ENCODE measurements around the gene RBMS1.

The RBMS1 gene

DNA sequence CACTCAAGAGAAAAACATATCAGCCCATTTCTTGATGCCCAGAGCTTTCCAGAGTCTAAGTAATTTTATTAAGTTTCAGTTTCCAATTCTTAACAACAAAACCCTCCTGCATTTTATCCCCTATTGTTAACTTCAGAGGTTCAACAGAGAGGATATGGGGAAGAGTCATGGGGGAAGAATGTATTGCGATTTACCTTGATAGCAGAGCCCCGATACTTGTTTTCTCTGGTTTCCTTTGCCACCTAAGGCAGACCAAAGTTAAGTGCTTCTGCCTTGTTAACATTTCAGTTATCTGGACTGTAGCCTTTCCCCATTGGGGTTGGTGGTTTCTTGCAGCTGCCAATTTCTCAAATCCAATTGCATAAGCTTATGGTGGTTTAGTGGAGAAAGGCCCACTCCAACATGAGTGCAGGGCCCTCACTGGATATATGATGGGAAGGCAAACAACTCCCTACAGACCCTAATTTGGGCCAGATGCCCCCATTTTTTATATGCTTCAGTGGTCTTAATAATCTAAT lies 211.5 kb downstream of the RBMS1 start:
- no peak for DNase-seq

GRCh38 chr2:160281213-160281612 lies 212.4 kb downstream of the RBMS1 start:
- DNase-seq: no peak

GRCh38 chr2:160279813-160280465 lies 213.7 kb downstream of the RBMS1 start:
- DNase-seq: no peak

DNA sequence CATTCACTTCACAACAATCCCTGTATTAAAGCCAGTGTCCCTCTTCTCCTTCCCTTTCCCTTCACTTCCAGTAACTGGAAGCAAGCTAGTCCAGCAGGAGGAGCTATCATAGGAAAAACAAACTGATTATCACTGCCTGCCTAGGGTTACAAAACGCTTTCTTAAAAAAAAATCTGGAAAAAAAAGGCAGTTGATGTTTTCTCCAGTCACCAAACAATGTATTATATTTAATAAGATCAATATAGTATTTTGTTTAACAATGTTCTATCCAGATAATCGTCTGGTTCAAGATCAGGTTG lies 214.8 kb downstream of the RBMS1 start:
- DNase-seq: no peak

GRCh38 chr2:160278101-160278878 lies 215.3 kb downstream of the RBMS1 start:
- no peak for DNase-seq

DNA sequence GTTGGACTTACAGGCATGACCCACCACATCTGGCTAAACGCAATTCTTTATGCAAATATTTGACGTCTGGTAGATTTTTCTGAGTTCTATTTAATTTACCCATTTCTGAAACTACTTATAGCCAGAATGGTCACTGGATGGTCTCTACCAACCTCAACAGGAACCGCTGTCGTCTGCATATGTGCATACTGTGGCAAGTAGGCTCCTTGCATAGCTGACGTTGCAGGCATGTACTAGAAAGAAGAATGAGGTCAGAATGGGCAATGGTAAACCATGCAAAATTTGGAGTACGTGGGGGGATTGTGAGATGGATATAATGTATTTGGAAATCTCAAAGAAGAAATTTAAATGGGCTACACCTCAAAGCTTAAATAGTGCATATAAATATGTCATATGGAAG lies 216.5 kb downstream of the RBMS1 start:
- no peak for DNase-seq

- no peak for DNase-seq
These were observed 218.0 kb downstream of the RBMS1 start for GRCh38 chr2:160275656-160276055.

DNA sequence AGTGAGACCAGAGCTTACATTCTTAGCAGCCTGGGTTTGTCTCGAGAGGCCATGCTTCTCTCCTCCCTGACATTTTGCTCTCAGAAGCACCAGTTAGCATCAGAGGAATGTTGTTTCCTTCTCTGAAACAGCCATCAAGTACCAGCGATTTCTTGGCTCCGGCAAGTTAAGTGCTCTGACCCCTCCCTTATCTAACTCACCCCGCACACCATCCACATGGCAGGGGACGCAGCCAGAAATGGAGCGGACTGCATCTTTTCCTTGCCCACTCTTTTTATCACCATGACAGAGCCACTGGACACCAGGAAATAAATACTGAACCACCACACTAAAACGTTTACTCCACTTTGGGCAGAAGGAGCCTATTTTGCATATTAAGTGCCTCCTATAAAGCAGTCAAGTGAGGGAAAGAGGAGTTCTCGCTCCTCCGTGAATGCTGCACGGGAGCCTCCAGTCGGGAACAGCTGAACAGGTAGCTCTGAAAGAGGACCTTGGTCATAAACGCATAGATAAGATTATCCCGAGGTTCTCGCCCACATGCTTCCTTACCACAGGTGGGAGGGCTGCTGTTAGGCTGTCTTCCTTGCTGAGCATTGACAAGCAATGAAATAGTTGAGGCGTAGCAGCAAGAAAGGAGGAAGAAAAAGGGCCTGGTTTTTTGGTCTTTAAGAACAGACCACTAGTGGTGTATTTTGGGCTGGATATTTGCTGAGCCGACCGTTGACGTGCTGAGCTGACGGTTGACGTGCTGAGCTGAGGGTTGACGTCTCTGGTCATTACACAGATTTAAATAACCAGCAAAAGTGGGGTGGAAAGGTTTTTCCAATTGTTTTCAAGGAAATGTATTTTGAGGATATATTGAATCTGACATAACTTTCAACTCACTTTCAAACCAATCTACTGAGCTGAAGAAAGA lies 222.2 kb downstream of the RBMS1 start:
- peak in 1 of 58 donors; percentile 1 for DNase-seq

DNA sequence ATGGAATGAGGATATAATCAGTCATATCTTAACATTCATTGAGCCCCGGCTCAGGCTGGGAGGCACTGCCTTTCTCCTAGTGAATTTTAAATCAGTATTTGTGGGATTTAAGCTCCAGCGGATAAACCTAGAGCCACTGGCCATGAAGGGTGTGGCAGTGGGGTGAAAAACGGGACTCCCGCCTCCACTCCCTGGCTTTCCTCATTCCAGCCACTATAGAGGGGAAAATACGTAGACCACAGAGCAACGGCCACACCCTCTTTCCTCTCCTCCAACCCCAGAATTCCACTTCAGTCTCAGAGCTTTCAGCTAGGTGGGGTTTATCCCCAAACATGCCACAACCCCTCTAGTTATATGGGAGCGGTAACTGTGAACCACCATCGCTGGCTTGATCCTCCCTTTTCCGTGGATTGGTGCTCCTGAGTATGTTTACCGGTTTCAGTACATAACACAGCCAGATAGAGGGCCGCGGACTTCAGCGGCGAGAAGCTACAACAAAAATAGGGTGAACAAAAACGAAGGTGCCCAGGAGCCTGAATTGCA lies 223.0 kb downstream of the RBMS1 start:
- peak in 1 of 58 donors; percentile 7 for DNase-seq

DNA sequence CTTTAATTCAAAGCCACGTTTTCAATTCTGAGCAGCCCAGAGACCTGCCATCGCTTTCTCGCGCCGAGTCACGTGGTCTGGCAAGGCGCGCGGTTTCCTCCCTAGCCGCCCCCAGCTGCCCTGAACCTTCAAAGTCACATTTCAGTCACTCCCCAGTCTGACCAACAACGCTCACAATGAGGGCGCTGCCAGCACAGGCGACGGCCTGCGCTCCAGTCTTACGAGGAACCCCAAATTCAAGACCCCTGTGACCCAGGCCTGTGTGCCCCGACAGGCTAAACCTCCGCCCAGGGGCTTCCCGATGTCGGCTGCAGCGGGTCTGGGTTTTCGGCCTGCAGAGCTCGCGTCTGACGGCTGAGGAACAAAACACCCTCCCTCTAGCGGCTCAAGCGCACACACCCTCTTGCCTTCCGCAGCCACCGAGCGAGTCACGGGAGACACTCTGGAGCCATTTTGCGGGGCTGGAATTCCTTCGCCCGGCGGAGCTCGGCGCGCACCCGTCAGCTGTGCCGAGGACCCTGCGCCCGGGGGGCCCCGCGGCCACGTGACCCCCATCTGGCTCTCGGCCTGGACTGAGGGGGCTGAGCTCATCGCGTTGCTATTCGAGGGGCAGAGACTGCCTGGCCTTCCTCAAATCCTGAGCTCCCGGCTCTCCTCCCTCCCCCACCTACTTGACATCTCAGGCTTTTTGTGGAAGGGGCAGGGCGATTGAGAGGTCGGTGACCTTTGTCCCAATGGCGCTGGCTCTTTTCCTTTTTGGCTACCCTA lies 223.6 kb downstream of the RBMS1 start:
- peak in 57 of 58 donors; percentile 23 to 84 (median 67) for DNase-seq

DNA sequence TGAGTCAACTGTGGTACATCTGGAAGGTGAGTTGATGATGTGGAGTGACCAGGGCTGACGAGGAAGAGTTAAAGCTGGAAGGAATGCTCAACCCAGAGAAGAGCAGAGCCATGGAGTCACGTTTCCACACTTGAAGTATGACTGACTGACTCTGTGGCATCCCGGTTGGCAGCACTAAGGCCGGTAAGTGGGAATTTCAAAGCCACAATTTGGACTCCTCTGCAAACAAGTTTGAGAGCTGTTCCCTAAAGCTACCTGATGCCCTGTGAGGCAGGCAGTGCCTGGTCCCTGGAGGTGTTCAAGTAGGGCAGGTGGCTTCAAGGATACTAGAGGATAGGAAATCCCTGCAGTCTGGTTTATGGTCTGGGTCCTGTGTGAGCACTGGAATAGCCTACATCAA lies 224.2 kb downstream of the RBMS1 start:
- DNase-seq: peak in 5 of 58 donors; percentile 19 to 73 (median 36)

GRCh38 chr2:160268151-160268781 lies 225.3 kb downstream of the RBMS1 start:
- no peak for DNase-seq

DNA sequence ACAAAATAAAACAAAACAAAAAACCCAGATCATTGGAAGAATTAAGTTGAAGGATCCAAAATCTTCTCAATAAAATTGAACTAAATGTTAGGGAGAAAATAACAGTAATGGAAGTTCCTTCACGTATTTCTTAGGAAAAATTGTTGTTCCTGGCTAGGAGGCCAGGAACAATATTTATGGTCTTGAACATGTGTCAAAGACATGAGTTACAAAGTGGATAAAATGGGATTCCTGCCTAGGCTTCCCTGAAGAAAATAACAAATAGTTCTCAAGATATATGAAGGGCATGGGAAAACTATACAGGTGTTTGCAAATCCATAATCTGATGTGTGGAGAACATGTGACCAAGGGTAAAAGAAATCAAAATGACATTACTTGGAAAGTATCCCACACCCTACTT lies 225.9 kb downstream of the RBMS1 start:
- no peak for DNase-seq

GRCh38 chr2:160267022-160267421 lies 226.6 kb downstream of the RBMS1 start:
- no peak for DNase-seq

- DNase-seq: no peak
These were observed 227.5 kb downstream of the RBMS1 start for GRCh38 chr2:160266037-160266551.

DNA sequence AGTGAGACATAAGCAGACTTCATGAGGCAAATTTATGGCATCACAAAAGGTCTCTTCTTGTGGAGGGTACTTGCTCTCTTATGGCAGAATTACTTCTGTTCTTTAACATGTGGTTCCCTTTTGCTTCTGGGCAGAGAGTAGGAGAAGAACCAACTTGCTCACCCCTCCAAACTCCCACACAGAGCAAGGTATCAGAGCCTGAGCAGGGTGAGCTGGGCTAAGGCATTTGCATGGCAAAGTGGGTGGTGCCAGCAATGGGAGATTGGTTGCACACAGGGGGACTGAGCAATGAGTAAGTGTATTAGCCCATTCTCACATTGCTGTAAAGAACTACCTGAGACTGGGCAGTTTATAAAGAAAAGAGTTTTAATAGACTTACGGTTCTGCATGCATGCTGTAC lies 229.3 kb downstream of the RBMS1 start:
- no peak for DNase-seq

- DNase-seq: no peak
These were observed 231.9 kb downstream of the RBMS1 start for GRCh38 chr2:160261732-160262131.

GRCh38 chr2:160258492-160258805 lies 235.2 kb downstream of the RBMS1 start:
- DNase-seq: no peak

GRCh38 chr2:160257743-160258491 lies 235.7 kb downstream of the RBMS1 start:
- no peak for DNase-seq
